ENCODE results near the gene EDNRA.
A peak's percentile ranks its signal among the peaks of the same experiment; 100 is the strongest.

Gene EDNRA

GRCh38 chr4:147498031-147498660 is 17.2 kb downstream of the EDNRA start:
- FAIRE-seq = no peak

DNA sequence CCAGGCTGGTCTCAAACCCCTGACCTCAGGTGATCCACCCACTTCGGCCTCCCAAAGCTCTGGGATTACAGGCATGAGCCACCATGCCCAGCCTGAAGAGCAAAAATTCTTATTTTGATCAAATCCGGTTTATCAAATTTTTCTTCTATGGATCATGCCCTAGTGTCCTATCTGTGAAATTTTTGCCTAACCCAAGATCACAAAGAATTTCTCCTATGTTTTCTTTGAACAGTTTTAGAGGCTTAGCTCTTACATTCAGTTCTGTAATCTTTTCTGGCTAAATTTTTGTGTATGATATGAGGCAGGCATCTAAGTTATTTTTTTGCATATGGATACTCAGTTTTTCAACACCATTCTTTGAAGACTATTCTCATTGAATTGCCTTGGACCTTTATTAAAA is 27.4 kb downstream of the EDNRA start:
- no peak for FAIRE-seq

GRCh38 chr4:147509386-147509785 is 28.5 kb downstream of the EDNRA start:
- FAIRE-seq = no peak

DNA sequence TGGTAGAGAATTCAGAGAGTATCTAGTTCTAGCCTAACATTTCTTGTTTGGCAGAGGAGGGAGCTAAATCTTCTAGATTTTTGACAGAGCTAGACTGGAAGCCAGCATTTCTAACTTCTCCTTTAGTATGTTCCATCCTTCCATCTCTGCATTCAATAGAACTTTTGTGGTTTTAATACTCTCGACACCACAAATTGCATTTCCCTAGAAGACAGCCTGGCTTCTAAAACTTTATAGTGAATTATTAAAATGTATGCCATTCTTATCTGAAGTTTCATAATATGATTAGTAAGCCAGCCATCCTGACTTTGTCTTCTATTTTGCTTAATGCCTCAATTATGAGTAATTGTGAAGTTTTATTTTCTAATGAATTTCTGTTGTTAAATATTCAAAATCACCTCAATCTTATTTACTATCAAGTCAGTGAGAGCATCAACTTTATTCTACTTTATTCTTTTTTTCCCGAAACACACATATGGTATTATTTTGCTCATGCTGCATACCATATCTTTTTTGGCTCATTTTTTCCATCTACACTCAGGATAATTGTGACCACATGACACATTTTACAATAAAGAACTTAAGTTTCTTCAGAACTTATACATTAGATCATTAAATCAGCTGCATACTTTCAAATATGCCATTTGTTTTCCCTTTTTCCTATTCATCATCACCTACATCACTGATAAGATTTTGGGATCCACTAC is 30.2 kb downstream of the EDNRA start:
- FAIRE-seq = no peak

GRCh38 chr4:147513091-147513490 is 32.2 kb downstream of the EDNRA start:
- no peak for FAIRE-seq

GRCh38 chr4:147513952-147514351 is 33.1 kb downstream of the EDNRA start:
- no peak for FAIRE-seq

DNA sequence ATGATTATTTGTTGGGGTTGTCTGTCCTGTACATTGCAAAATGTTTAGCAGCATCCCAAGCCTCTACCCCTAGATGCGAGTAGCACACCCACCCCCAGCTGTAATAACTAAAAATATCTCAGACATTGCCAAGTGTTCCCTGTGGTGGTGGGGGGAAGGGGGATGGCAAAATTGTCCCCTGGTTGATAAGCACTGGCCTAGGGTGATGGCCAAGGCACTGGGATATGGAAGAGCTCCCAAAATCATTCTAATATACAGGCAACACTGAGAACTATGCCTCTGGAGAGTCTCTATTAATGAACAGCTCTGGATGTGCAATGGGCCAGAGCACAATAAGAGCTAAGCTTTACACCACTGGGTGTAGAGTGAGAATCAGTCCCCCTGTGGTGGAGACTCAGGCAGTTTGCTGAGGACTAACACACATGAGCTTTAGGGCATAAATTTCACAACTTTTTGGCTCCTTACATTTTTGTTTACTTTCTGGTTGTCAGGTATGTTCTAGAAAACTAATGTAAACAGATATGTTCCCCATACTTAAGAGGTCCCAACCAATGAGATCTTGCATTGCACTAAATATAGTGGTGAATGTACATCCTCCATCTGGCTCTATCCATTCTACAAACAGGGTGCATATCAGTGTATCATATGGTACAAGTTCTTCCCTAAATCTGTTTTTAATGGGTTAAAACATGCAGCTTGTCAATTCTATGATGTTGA is 34.5 kb downstream of the EDNRA start:
- FAIRE-seq = no peak

GRCh38 chr4:147516133-147516532 is 35.2 kb downstream of the EDNRA start:
- no peak for FAIRE-seq

DNA sequence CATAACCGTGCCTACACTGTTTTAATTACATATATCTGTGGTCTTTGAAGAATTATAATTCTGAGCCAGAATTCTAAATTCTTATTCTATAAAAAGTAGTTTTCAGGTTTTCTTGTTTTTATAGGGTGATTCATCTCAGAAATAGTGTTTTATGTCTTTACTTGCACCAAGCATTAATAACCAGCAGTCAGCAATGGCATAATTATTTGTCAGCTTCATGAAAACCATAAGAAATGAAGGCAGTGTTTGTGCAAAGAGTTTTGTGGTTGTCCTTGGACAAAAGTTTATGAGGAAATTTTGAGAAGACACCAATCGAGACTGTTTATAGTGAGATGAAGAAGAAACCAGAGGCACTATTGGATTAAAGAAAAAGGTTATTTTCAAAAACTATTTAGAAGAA is 37.2 kb downstream of the EDNRA start:
- no peak for FAIRE-seq

GRCh38 chr4:147518846-147519767 is 38.2 kb downstream of the EDNRA start:
- peak; percentile 55 for FAIRE-seq

DNA sequence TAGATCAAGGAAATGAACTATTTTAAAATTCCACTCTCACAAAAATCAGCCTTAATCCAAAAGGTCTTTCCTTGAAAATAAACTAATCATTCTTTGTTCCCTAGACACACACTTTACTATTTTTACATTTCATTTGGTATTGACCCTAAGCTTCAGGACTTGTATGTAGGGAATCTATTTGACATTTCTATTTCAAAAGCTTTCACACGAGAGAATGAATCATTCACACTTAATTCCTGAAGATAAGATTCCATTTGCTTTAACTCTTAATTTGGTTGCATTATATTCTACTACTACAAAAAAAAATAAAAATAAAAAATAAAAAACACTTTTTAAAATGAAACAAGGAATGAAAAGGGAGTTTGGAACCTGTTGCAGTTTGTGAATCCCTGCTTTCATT is 43.7 kb downstream of the EDNRA start:
- FAIRE-seq = no peak

DNA sequence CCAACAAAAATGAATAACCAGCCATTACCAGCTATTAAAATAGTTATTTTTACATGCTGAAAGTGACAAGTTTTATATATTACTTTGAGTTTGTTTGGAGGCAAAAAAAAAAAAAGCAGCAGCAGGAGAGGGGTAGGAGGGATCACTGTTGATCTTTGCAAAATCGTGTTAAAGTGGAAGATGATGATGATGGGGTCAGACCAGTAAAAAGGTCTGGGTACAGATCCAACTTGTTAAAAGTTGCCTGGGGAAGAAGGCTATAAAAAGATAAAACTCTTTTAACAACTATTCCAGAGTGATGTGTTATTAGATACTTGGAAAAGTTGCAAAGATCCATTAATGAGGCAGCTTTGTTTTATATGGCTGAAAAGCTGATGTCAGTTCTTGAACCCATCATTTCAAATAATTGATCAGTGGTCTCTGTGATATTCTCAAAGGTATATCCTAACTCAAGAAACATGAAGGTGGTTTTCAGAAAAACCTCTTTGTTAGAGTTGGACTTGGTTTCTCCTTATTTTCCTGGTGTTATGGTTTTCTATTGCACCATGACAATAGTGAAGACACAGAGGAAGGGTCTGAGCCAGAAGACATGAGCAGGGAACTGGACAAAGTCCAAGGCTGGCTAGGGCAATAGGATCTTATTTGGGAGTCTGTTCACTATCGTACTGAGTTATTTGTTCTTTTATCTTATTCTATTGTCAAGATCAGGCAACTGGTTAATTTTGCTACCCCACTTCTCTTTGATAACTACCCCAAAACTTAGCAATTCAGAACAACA is 44.8 kb downstream of the EDNRA start:
- FAIRE-seq = no peak

DNA sequence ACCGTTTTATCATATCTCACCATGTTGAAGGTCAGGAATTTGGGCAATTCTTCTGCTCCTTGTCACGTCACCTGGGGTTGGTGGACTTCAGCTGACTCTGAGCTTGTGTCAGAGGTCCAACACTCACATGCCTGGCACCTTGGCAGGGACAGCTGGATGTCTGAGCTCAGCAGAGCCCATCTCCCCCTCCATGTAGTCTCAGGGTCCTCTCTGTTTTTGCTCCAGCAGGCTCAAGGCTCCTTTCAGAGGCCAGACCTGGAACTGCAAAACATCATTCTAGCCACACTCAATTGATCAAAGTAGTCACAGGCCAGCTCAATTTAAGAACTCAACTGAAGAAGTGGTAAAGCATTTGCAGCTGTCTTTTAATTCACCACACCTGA is 45.4 kb downstream of the EDNRA start:
- FAIRE-seq = no peak

GRCh38 chr4:147528054-147528453 is 47.2 kb downstream of the EDNRA start:
- no peak for FAIRE-seq

- no peak for FAIRE-seq
Observed at GRCh38 chr4:147530134-147530533, 49.2 kb downstream of the EDNRA start.

DNA sequence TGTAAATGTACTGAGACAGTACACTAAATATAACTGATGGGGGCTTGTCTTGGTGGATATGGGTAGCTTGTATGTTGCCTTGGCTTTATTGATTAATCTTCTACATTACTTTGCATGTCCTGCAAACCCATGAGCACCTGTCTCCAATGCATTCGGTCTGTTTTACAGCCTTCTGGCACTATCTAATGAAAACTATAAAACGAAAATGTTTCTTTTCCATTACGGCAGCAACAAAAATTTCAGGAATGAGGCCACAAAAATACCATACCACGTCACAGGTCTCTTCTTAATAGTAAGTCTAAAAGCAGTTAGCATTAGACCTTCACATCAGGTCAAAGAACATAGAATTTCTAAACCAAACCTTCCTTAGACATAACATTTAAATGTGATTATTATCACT is 49.8 kb downstream of the EDNRA start:
- FAIRE-seq = no peak

DNA sequence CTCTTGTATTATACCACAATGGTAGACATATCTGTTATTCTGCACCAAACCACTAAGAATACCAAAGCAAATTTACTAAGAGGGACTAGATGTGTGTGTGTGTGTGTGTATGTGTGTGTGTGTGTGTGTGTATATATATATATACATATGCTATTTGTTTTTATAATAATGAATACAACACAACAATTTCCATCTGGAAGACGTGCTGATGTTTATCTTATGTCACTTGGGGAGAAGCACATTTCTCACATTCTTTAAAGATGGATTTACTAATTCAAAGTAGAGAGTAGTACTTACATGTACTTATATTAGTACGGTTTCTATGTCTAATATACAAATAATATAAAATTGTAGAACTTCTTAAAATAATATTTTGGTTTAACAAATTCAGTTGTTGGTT is 52.0 kb downstream of the EDNRA start:
- FAIRE-seq = peak; percentile 14

DNA sequence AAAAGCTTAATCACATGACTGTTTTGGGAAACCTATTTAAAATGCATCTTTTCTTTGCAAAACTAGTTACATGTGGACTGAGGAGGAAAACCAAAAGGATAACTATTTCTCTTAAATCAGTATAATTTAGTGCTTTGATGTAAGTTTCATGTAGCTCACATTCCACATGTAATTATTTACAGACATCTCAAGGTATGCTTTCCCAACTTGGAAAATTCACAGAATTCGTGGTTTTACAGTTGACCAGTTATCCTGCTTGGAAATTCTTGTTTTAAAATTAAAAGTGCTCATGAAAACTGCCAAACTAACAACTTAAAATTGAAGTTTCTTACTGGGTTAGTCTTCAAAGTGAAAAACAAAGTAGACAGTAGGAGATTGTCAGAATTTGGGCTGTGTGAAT is 52.4 kb downstream of the EDNRA start:
- no peak for FAIRE-seq

GRCh38 chr4:147535124-147535523 is 54.2 kb downstream of the EDNRA start:
- FAIRE-seq = no peak

- FAIRE-seq = no peak
Observed at GRCh38 chr4:147538711-147539110, 57.8 kb downstream of the EDNRA start.

- no peak for FAIRE-seq
Observed at GRCh38 chr4:147539959-147540358, 59.1 kb downstream of the EDNRA start.
